ENCODE data around the gene EPHB6. TPM values are rescaled to one million over a fixed set of nuclear protein-coding genes. Genes with fewer than 3 reads are reported as not detected.

Gene EPHB6
- total RNA-seq, 1 donor from 2014 or later: 7.3 TPM

DNA sequence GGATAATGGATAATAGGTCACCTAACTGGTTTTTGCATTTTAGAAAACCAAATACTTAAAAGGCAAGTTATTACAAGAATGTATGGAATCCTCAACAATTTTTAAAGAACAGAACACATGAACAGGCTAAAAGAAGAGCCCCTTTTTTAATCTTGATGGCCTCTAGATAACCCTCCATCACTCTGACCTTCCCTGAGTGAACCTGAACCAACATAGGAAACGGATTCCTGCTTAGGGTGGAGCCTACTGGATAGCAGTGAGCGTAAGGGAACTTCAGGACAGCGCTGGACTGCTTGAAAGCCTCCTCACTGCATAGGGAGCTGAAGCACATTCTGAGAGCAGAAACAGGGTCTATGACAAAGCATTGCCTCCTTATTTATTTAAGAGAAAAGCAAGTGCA lies 58.2 kb downstream of the EPHB6 start:
- intact Hi-C loops (cut with micrococcal nuclease): no loop called here
- no peak for DNase-seq
- Mint-ChIP-seq H3K4me1 (no peaks in the 10 kb centered on the region), H3K27me3 (peaks cover 19% of the 10 kb centered on the region), H3K36me3 (ENCODE audit: low read depth) (no peaks in the 10 kb centered on the region), H3K4me3 (no peak overlapping the region), H3K9me3 (no peaks in the 10 kb centered on the region), H3K27ac (no peak overlapping the region)

DNA sequence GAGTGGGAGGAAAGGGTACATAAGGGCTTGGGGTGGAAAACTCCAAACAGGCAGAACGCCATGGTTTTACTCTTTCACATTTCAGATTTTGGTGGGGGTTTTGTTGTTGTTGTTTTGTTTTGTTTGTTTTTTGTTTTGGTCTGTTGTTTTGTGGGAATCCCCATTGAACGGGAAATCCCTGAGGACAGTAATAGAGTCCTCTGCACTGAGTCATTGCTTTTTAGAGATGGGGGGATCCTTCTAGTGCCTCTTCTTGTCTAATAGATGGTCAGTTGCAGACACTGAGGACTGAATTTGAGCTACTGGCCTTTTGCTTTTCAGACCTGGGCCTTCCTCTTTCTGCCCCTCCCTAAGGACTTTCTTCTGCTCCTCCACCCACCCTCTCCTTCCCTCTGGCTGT lies 58.7 kb downstream of the EPHB6 start:
- DNase-seq: no peak
- Mint-ChIP-seq H3K27me3 (peaks cover 23% of the 10 kb centered on the region), H3K4me1 (no peaks in the 10 kb centered on the region), H3K27ac (no peak overlapping the region), H3K9me3 (no peaks in the 10 kb centered on the region), H3K36me3 (ENCODE audit: low read depth) (no peaks in the 10 kb centered on the region), H3K4me3 (no peak overlapping the region)
- intact Hi-C loops (cut with micrococcal nuclease): no loop called here

DNA sequence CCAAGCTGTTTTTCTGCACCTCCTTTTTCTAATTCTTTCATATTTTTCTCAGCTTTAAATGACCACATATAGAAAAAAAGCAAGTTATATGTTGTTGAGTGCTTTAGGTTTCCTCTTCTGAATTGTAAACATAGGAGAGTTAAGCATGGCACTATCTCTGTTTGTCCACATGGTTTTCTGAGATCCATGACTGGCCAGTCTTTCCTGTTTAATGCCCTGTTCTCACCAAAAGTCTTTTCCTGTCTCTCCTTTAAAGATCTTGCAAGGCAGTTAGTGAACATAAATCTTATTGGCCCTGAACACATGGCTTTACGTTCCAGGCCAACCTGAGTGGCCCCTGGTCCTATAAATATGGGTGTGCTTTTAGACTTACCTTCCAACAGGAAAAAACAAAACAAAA lies 59.2 kb downstream of the EPHB6 start:
- Mint-ChIP-seq H3K9me3 (no peaks in the 10 kb centered on the region), H3K27ac (no peak overlapping the region), H3K27me3 (peaks cover 25% of the 10 kb centered on the region), H3K36me3 (ENCODE audit: low read depth) (no peaks in the 10 kb centered on the region), H3K4me1 (no peaks in the 10 kb centered on the region), H3K4me3 (no peak overlapping the region)
- intact Hi-C loops (cut with micrococcal nuclease): no loop called here
- DNase-seq: no peak

DNA sequence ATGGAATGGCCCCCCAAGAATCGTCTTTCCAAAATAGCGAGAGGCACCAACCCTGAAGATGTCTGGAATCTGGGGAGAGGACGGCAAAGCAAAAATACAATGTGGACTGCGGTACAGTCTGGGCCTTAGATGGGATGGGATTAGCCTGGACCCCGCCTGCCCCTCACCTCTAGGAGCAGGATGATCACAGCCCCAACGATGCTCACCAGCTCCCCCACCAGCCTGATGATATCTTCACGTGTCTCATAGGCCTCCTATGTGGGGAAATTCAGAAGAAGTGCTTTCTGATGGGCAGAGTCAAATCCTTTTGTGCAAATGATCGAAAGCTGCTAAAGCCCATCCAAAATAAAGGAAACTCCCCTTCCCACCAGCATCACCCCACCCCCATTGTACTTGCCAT lies 60.4 kb downstream of the EPHB6 start:
- Mint-ChIP-seq H3K4me3 (no peak overlapping the region), H3K27ac (no peak overlapping the region), H3K27me3 (peaks cover 30% of the 10 kb centered on the region), H3K4me1 (no peaks in the 10 kb centered on the region), H3K9me3 (no peaks in the 10 kb centered on the region), H3K36me3 (ENCODE audit: low read depth) (no peaks in the 10 kb centered on the region)
- intact Hi-C loops (cut with micrococcal nuclease): no loop called here
- no peak for DNase-seq

DNA sequence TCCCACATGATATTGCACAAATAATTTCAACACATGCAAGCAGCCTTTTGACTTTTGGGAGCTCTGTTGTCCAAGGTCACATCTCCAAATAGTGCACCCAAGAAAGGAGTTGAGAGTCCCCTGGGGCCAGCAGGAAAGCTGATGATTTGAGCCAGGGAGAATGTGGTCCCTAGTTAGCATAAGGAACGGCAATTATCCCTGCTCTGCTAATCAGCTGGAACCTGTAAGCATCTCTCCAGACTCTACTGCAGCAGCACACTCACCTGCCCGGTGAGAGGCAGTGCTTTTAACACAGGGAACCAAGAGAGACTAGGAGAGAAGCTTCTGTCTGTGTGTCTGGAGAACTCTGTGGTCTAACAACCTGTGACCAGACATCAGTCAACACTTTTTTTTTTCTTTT lies 61.6 kb downstream of the EPHB6 start:
- Mint-ChIP-seq H3K27ac (no peak overlapping the region), H3K4me1 (no peaks in the 10 kb centered on the region), H3K9me3 (no peaks in the 10 kb centered on the region), H3K4me3 (no peak overlapping the region), H3K27me3 (peaks cover 26% of the 10 kb centered on the region), H3K36me3 (ENCODE audit: low read depth) (no peaks in the 10 kb centered on the region)
- intact Hi-C loops (cut with micrococcal nuclease): no loop called here
- no peak for DNase-seq

DNA sequence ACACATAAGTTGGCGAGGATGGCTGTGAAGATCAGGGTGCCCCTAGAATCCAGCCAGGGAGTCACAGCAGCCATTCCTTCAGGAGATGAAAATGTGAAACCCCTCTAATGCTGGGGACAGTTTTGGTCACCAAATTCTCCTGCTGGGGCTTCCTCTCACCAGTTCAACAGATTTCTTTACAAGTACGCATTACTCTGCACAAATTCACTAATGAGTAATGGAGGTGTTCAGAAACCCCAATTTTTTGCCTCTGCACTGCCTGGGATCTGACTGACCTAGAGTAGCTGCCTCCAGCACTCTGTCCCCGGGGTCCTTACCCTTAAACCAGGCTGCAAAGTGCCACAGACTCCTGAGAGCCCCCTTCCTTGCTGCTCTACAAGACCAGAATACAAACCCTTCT lies 62.6 kb downstream of the EPHB6 start:
- H3K27ac Mint-ChIP-seq: no peak overlapping the region
- intact Hi-C loops (cut with micrococcal nuclease): no loop called here
- no peak for DNase-seq
- H3K9me3 Mint-ChIP-seq: no peaks in the 10 kb centered on the region
- no peaks in the 10 kb centered on the region for H3K4me1 Mint-ChIP-seq
- H3K27me3 Mint-ChIP-seq: peaks cover 26% of the 10 kb centered on the region
- no peak overlapping the region for H3K4me3 Mint-ChIP-seq
- H3K36me3 Mint-ChIP-seq (ENCODE audit: low read depth): no peaks in the 10 kb centered on the region

DNA sequence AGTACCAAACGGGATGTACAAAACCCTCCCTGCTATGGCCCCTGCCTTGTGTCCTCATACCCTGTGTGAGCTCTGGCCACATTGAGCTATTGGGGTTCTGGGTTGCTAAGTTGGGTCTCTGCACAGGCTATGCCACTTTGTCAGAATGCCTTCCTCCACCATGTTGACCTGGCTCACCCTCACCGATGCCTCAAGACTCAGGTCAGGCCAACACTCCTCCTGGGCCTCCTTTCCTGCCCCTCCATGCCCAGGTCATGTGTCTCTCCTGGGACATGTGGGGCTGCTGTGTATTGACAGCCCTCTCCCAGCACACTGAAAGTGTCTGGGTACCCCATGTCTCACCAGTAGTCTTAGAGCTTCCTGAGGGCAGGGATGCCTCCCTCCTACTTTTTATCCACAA lies 64.0 kb downstream of the EPHB6 start:
- peaks cover 30% of the 10 kb centered on the region for H3K27me3 Mint-ChIP-seq
- H3K4me3 Mint-ChIP-seq: no peak overlapping the region
- no peaks in the 10 kb centered on the region for H3K9me3 Mint-ChIP-seq
- intact Hi-C loops (cut with micrococcal nuclease): no loop called here
- DNase-seq: no peak
- H3K27ac Mint-ChIP-seq: no peak overlapping the region
- no peaks in the 10 kb centered on the region for H3K4me1 Mint-ChIP-seq
- no peaks in the 10 kb centered on the region for H3K36me3 Mint-ChIP-seq (ENCODE audit: low read depth)

DNA sequence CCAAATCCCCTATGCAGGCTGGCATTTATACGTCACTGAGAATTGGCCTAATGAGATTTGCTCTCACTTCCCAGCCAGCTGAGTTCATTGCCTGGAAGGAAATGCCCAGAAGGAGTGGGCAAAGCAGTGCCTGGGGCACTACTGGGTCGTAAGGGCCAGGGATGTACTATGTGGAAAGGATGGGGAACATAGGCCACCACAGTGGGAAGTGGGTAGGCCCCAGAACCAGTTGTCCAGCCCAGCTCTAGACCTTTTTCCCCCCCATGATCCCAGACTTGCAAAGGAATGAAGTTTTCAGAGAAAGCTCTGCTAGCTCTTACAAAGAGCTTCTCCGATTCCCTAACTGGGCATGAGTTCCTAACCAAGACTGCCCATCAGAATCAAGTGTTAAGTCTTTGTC lies 64.8 kb downstream of the EPHB6 start:
- Mint-ChIP-seq H3K4me1 (no peaks in the 10 kb centered on the region), H3K27ac (no peak overlapping the region), H3K36me3 (ENCODE audit: low read depth) (no peaks in the 10 kb centered on the region), H3K27me3 (peaks cover 25% of the 10 kb centered on the region), H3K4me3 (no peak overlapping the region), H3K9me3 (no peaks in the 10 kb centered on the region)
- intact Hi-C loops (cut with micrococcal nuclease): no loop called here
- no peak for DNase-seq

Other genes starting within 250 kb of the EPHB6 start
- not detected in 2 replicates for gene PRSS1, start 105.6 kb upstream of the EPHB6 start, total RNA-seq
- gene PRSS2, start 84.1 kb upstream of the EPHB6 start, total RNA-seq: not detected in 2 replicates
- gene TRPV6, start 30.7 kb downstream of the EPHB6 start, total RNA-seq: not detected in 2 replicates
- gene TRPV5, start 78.7 kb downstream of the EPHB6 start, total RNA-seq: not detected in 2 replicates
- gene LLCFC1, start 84.4 kb downstream of the EPHB6 start, total RNA-seq: not detected in 2 replicates
- gene KEL, start 107.3 kb downstream of the EPHB6 start, total RNA-seq: 0.12 and 0.37 TPM in 2 replicates
- not detected in 2 replicates for gene OR9A2, start 172.1 kb downstream of the EPHB6 start, total RNA-seq
- gene OR6V1, start 197.3 kb downstream of the EPHB6 start, total RNA-seq: not detected in 2 replicates

All from activated CD4-positive, alpha-beta T cell treated with anti-CD3 and anti-CD28 coated beads, Interleukin-2, amount 10 ng/mL, durations not matched to agents 24 days and 14 days (primary cell).